ENCODE data around the gene TXNDC8. TPM values are rescaled to one million over a fixed set of nuclear protein-coding genes. Genes with fewer than 3 reads are reported as not detected.
"Not testable (repeated sequence)": the region's sequence is repeated elsewhere in the genome, so short reads cannot be mapped to it uniquely, and the experiment has no call there.

Gene TXNDC8
- total RNA-seq, 1 donor from 2014 or later = not detected

DNA sequence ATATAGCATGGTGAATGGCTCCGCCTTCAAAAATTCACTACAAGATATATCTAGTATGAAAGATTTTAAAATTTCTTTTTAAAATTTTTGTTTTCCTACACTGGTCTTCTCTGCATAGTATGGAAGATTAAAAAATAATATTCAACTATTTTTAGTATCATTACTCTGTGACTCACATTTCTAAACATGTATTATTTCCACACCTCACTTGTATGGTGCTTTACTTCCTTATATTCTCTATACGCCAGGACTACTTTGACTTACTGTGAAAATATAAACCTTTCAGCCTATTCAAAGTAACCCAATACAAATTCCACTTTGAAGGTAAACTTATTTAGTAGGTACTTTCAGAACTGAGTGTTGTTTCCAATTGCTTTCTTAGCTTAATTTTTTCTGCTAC is 26.8 kb upstream of the TXNDC8 start:
- DNase-seq (no peak), ATAC-seq (ENCODE audit: low read depth) (no peak)
- Mint-ChIP-seq H3K27ac (no peak overlapping the region), H3K27me3 (peaks cover 5% of the 10 kb centered on the region), H3K36me3 (ENCODE audit: low read depth) (no peaks in the 10 kb centered on the region), H3K4me3 (no peak overlapping the region), H3K4me1 (no peaks in the 10 kb centered on the region), H3K9me3 (no peaks in the 10 kb centered on the region)
- TF ChIP-seq, protein P1, sequence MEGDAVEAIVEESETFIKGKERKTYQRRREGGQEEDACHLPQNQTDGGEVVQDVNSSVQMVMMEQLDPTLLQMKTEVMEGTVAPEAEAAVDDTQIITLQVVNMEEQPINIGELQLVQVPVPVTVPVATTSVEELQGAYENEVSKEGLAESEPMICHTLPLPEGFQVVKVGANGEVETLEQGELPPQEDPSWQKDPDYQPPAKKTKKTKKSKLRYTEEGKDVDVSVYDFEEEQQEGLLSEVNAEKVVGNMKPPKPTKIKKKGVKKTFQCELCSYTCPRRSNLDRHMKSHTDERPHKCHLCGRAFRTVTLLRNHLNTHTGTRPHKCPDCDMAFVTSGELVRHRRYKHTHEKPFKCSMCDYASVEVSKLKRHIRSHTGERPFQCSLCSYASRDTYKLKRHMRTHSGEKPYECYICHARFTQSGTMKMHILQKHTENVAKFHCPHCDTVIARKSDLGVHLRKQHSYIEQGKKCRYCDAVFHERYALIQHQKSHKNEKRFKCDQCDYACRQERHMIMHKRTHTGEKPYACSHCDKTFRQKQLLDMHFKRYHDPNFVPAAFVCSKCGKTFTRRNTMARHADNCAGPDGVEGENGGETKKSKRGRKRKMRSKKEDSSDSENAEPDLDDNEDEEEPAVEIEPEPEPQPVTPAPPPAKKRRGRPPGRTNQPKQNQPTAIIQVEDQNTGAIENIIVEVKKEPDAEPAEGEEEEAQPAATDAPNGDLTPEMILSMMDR (IDR thresholded peaks at IDR 0.05) = no peak
- ChIA-PET POLR2A (no interaction called here), CTCF (no interaction called here)
- intact Hi-C loops (cut with micrococcal nuclease) = no loop called here

DNA sequence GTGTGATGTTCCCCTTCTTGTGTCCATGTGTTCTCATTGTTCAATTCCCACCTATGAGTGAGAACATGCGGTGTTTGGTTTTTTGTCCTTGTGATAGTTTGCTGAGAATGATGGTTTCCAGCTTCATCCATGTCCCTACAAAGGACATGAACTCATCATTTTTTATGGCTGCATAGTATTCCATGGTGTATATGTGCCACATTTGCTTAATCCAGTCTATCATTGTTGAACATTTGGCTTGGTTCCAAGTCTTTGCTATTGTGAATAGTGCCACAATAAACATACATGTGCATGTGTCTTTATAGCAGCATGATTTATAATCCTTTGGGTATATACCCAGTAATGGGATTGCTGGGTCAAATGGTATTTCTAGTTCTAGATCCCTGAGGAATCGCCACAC is 21.3 kb upstream of the TXNDC8 start:
- ATAC-seq (ENCODE audit: low read depth); H3K4me3 Mint-ChIP-seq; POLR2A ChIA-PET; CTCF ChIA-PET; H3K36me3 Mint-ChIP-seq (ENCODE audit: low read depth); H3K4me1 Mint-ChIP-seq; H3K27ac Mint-ChIP-seq; intact Hi-C loops (cut with micrococcal nuclease); H3K27me3 Mint-ChIP-seq; DNase-seq; H3K9me3 Mint-ChIP-seq: not testable (repeated sequence)

DNA sequence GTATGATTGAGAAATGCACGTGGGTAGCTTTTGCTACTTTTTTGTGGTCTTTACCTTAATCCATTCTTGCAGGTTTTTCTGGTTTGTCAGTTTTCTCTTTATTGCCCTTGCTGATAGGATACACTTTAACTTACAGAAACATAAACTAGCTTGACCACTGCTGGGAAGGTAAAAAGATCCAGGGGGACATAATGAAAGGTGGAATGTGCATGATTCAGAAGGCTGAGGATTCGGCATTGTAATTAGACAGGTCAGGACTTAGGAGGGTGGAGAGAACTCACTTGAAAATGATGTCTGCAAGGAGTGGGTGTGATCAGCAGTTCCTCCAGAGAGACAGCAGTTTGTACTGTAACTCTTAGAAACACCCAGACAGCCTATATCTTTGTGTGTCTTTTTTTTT is 19.8 kb upstream of the TXNDC8 start:
- Mint-ChIP-seq H3K4me3 (no peak overlapping the region), H3K9me3 (peaks cover 4% of the 10 kb centered on the region), H3K27ac (no peak overlapping the region), H3K27me3 (no peaks in the 10 kb centered on the region), H3K36me3 (ENCODE audit: low read depth) (no peaks in the 10 kb centered on the region), H3K4me1 (peaks cover 4% of the 10 kb centered on the region)
- TF ChIP-seq, protein P1 (IDR thresholded peaks at IDR 0.05) = no peak
- intact Hi-C loops (cut with micrococcal nuclease) = no loop called here
- CTCF ChIA-PET = no interaction called here
- POLR2A ChIA-PET = no interaction called here
- ATAC-seq (ENCODE audit: low read depth) (no peak), DNase-seq (no peak)

DNA sequence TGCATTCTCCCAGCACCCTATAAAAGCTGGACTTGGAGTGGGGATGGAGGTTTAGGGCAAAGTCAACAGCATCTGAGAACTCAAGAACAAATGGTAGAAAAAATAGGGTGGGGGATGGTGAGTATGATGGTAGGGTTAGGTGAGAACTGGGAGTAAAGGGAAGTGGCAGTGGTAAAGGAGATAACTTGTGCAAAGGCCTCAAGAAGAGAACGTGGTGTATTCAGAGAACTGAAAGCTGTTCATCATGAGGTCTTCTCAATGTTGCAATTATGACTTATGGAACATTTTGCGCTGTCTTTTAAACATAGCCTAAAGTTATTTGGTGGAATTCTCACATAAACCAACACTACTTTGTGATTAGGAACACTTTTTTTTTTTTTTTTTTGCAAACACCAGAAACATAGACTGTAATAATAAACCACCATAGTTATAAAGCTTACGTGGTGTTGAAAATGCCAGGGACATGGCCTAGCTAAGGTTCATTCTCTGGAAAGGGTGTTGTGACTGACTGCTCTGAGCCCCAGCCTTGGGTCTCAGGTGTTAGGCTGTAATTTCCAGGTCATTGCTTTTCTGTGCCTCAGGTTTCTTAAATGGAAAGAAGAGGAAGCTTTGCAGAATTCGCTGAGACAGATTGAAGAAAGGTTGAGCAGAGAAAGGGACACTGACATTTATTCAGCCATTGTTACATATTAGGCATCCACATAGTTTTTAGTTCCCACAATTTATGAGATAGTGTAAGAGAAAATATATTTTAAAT is 19.2 kb upstream of the TXNDC8 start:
- H3K4me3 Mint-ChIP-seq = no peak overlapping the region
- ChIA-PET POLR2A (no interaction called here), CTCF (no interaction called here)
- peaks cover 4% of the 10 kb centered on the region for H3K4me1 Mint-ChIP-seq
- intact Hi-C loops (cut with micrococcal nuclease) = no loop called here
- no peak for DNase-seq
- H3K27ac Mint-ChIP-seq = no peak overlapping the region
- no peak for ATAC-seq (ENCODE audit: low read depth)
- TF ChIP-seq, protein P1 (IDR thresholded peaks at IDR 0.05) = no peak
- H3K27me3 Mint-ChIP-seq = no peaks in the 10 kb centered on the region
- H3K9me3 Mint-ChIP-seq = peaks cover 4% of the 10 kb centered on the region
- H3K36me3 Mint-ChIP-seq (ENCODE audit: low read depth) = no peaks in the 10 kb centered on the region

DNA sequence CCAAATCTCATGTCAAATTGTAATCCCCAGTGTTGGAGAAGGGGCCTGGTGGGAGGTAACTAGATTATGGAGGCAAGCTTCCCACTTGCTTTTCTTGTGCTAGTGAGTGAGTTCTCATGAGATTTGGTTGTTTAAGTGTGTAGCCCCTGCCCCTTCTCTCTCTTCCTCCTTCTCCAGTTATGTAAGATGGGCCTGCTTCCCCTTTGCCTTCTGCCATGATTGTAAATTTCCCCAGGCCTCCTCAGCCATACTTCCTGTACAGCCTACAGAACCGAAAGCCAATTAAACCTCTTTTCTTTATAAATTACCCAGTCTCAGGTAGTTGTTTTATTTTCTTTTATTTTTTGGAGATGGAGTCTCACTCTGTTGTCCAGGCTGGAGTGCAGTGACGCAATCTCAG is 18.2 kb upstream of the TXNDC8 start:
- H3K4me3 Mint-ChIP-seq = no peak overlapping the region
- H3K27me3 Mint-ChIP-seq = no peaks in the 10 kb centered on the region
- H3K36me3 Mint-ChIP-seq (ENCODE audit: low read depth) = no peaks in the 10 kb centered on the region
- ChIA-PET CTCF (no interaction called here), POLR2A (no interaction called here)
- intact Hi-C loops (cut with micrococcal nuclease) = no loop called here
- peaks cover 4% of the 10 kb centered on the region for H3K9me3 Mint-ChIP-seq
- no peak for ATAC-seq (ENCODE audit: low read depth)
- H3K4me1 Mint-ChIP-seq = peaks cover 4% of the 10 kb centered on the region
- TF ChIP-seq, protein P1 (IDR thresholded peaks at IDR 0.05) = no peak
- no peak for DNase-seq
- H3K27ac Mint-ChIP-seq = no peak overlapping the region

DNA sequence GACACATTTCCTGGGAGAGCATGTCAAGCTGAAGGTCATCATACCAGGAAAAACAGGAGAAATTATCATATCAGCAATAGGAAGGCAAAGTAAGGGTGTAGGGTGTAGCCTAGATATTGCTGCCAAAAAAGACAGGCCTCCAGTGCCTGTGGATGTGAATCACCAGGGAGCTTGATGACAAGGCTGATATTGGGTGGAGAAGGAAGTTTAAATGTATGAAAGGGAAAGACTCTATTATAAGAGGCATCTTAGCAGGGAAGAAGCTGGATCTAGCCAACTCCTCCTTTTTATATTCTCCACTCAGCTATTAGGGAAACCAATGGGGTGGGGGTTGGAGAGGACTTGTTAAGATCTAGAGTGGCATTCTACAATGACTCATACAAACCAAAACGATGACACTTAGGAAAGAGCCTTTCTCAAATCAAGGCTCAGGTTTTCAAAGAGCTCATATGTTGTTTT is 13.4 kb upstream of the TXNDC8 start:
- ATAC-seq (ENCODE audit: low read depth) (no peak), DNase-seq (no peak)
- Mint-ChIP-seq H3K4me1 (peaks cover 4% of the 10 kb centered on the region), H3K27ac (no peak overlapping the region), H3K9me3 (no peaks in the 10 kb centered on the region), H3K27me3 (no peaks in the 10 kb centered on the region), H3K36me3 (ENCODE audit: low read depth) (no peaks in the 10 kb centered on the region), H3K4me3 (no peak overlapping the region)
- TF ChIP-seq, protein P1 (IDR thresholded peaks at IDR 0.05) = no peak
- CTCF ChIA-PET = no interaction called here
- intact Hi-C loops (cut with micrococcal nuclease) = no loop called here
- POLR2A ChIA-PET = no interaction called here

Data from activated B cell treated with CpG ODN at 0.5 μM for 24 hours (primary cell).